OCI-LY7 (cell line): ENCODE results near the gene MED8. TPM values are rescaled to one million over a fixed set of nuclear protein-coding genes. Genes with fewer than 3 reads are reported as not detected.
"Not testable (repeated sequence)": the region's sequence is repeated elsewhere in the genome, so short reads cannot be mapped to it uniquely, and the experiment has no call there.

Source experiments
- BruUV-seq: library from RNA; stranded (reverse); fragments of 400-500 nt; replicated peaks from 2 replicates; lab custom pipeline; 2021; lab: Mats Ljungman, UMichigan
- CTCF ChIA-PET: fragments of 300-600 bp; sonication (Branson Sonifier 250); formaldehyde crosslinking; loops from one replicate; lab custom pipeline; 2022; ENCODE audit warnings: antibody characterized with exemption; ENCODE audit not compliant: unreplicated experiment; lab: Charles Lee
- POLR2A ChIA-PET: fragments of 300-600 bp; sonication (Branson Sonifier 250); formaldehyde crosslinking; loops from one replicate; lab custom pipeline; 2022; ENCODE audit warnings: antibody characterized with exemption; lab: Charles Lee
- DNase-seq: peaks from one replicate; pipeline ENCODE4 v3.0.0-alpha.2; 2015; ENCODE audit warnings: low spot score
- H2AFZ ChIP-seq: fragments of 200-600 bp; sonication (generic), shearing (Covaris generic); 2 replicates; pipeline ENCODE4 v1.6.1; 2014; ENCODE audit warnings: mild to moderate bottlenecking, antibody characterized with exemption, low read length, moderate library complexity
- H3K27ac ChIP-seq: fragments of 200-600 bp; sonication (generic); 2 replicates; pipeline ENCODE4 v1.5.1; 2014; ENCODE audit warnings: mixed run types, low read depth, mild to moderate bottlenecking, moderate library complexity, low read length, inconsistent platforms; ENCODE audit not compliant: poor library complexity, severe bottlenecking
- H3K36me3 ChIP-seq: fragments of 200-600 bp; sonication (generic); 2 replicates; pipeline ENCODE4 v1.6.1; 2014; ENCODE audit warnings: mild to moderate bottlenecking, antibody characterized with exemption, low read length, moderate library complexity, mixed read lengths; ENCODE audit not compliant: insufficient read depth
- H3K4me1 ChIP-seq: fragments of 200-600 bp; sonication (generic); 2 replicates; pipeline ENCODE4 v1.5.1; 2014; ENCODE audit warnings: mild to moderate bottlenecking, low read length; ENCODE audit not compliant: insufficient read depth, poor library complexity, severe bottlenecking
- H3K4me2 ChIP-seq: fragments of 200-600 bp; sonication (generic); 2 replicates; pipeline ENCODE4 v1.6.1; 2014; ENCODE audit warnings: mild to moderate bottlenecking, low read length
- H3K4me3 ChIP-seq: fragments of 200-600 bp; sonication (generic); 2 replicates; pipeline ENCODE4 v1.5.1; 2014; ENCODE audit warnings: mild to moderate bottlenecking, low read depth, low read length; ENCODE audit not compliant: poor library complexity, severe bottlenecking
- H3K79me2 ChIP-seq: fragments of 200-600 bp; sonication (generic); 2 replicates; pipeline ENCODE4 v1.6.1; 2016; ENCODE audit warnings: low read depth, mild to moderate bottlenecking, low read length, moderate library complexity, mixed read lengths; ENCODE audit not compliant: insufficient read depth
- H3K9me2 ChIP-seq: fragments of 200-600 bp; sonication (generic); 2 replicates; pipeline ENCODE4 v1.6.1; 2016; ENCODE audit warnings: mild to moderate bottlenecking, low read length, mixed read lengths; ENCODE audit not compliant: insufficient read depth
- H3K9me3 ChIP-seq: fragments of 200-600 bp; sonication (generic); 2 replicates; pipeline ENCODE4 v1.6.1; 2014; ENCODE audit warnings: mild to moderate bottlenecking, mixed run types, low read length, mixed read lengths
- H4K20me1 ChIP-seq: fragments of 200-600 bp; sonication (generic); 2 replicates; pipeline ENCODE4 v1.6.1; 2014; ENCODE audit warnings: mild to moderate bottlenecking, antibody characterized with exemption, low read length, moderate library complexity, mixed read lengths; ENCODE audit not compliant: insufficient read depth
- EZH2phosphoT487 ChIP-seq: fragments of 200-600 bp; sonication (generic); IDR thresholded peaks from 2 replicates; pipeline ENCODE4 v1.6.1; 2018; ENCODE audit warnings: low read depth, borderline replicate concordance, mild to moderate bottlenecking, mixed run types, antibody characterized with exemption, low read length, moderate library complexity, mixed read lengths
- intact Hi-C: fragments of 100-400 bp; cut with micrococcal nuclease; formaldehyde crosslinking; loops from one replicate; pipeline ENCODE4 v1.10.0; 2022; ENCODE audit not compliant: unreplicated experiment
- total RNA-seq, 2 experiments: library from RNA; depleted of rRNA in 1 of 2; stranded (reverse); fragments of >200 nt in 1 of 2; shearing (Covaris generic) in 1 of 2; gene quantifications; 2 replicates each; pipeline ENCODE4 v1.2.3, GENCODE V29; 2014 to 2022
- TF ChIP-seq, protein P1 (sequence below): fragments of 200-600 bp; sonication (generic); conservative IDR thresholded peaks from 2 replicates; pipeline ENCODE4 v1.5.1; 2014; ENCODE audit warnings: mild to moderate bottlenecking, antibody characterized with exemption, low read length, moderate library complexity, mixed read lengths

The MED8 gene
- total RNA-seq, 2 experiments from 2014 or later: 37.6 to 37.8 TPM

DNA sequence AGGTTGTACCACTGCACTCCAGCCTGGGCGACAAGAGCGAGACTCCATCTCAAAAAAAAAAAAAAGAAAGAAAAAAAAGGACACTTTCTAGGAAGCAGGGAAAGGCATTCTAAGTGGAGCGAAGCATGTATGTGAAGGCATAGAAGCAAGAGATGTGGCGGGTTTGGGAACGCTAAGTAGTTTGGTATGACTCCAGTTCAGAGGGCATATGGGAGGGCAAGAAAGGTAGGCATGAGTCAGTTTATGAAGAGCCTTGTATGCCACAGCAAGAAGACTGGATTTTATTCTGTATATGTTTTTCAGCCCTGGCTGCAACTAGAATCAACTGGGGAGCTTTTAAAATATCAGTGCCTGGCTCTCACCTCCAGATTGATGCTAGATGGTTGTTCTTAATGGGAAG lies 17.4 kb downstream of the MED8 start:
- peaks cover 3% of the 10 kb centered on the region; the same call in 1 of the 2 replicates for H3K79me2 ChIP-seq
- POLR2A ChIA-PET: no interaction called here

GRCh38 chr1:43370564-43370963 lies 19.0 kb downstream of the MED8 start:
- H3K9me2 ChIP-seq: no peaks in the 10 kb centered on the region
- peaks cover 17% of the 10 kb centered on the region for H3K4me1 ChIP-seq
- no peak overlapping the region for H3K27ac ChIP-seq
- peaks cover under 1% of the 10 kb centered on the region; the same call in 1 of the 2 replicates for H3K36me3 ChIP-seq
- TF ChIP-seq, protein P1, sequence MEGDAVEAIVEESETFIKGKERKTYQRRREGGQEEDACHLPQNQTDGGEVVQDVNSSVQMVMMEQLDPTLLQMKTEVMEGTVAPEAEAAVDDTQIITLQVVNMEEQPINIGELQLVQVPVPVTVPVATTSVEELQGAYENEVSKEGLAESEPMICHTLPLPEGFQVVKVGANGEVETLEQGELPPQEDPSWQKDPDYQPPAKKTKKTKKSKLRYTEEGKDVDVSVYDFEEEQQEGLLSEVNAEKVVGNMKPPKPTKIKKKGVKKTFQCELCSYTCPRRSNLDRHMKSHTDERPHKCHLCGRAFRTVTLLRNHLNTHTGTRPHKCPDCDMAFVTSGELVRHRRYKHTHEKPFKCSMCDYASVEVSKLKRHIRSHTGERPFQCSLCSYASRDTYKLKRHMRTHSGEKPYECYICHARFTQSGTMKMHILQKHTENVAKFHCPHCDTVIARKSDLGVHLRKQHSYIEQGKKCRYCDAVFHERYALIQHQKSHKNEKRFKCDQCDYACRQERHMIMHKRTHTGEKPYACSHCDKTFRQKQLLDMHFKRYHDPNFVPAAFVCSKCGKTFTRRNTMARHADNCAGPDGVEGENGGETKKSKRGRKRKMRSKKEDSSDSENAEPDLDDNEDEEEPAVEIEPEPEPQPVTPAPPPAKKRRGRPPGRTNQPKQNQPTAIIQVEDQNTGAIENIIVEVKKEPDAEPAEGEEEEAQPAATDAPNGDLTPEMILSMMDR: no peak
- TF ChIP-seq EZH2phosphoT487: no peak
- ChIA-PET POLR2A (interaction anchor here (0.6 kb wide), 1 partner anchor 177 kb away, joined by 3 read pairs; no protein-coding TSS in a partner anchor), CTCF (no interaction called here)
- DNase-seq: no peak
- BruUV-seq: no TSS peak
- no peak overlapping the region for H3K4me2 ChIP-seq
- H3K4me3 ChIP-seq: no peak overlapping the region
- H2AFZ ChIP-seq: no peak overlapping the region
- intact Hi-C loops: no loop called here
- peaks cover 12% of the 10 kb centered on the region; the same call in 1 of the 2 replicates for H3K79me2 ChIP-seq
- H4K20me1 ChIP-seq: no peaks in the 10 kb centered on the region
- no peaks in the 10 kb centered on the region for H3K9me3 ChIP-seq

More for the DNA sequence above, 17.4 kb downstream of the MED8 start:
- Histone ChIP-seq H3K4me2 (no peak overlapping the region), H4K20me1 (no peaks in the 10 kb centered on the region), H3K4me1 (peaks cover 6% of the 10 kb centered on the region), H3K9me2 (no peaks in the 10 kb centered on the region), H3K4me3 (no peak overlapping the region), H3K9me3 (no peaks in the 10 kb centered on the region), H3K36me3 (no peaks in the 10 kb centered on the region), H2AFZ (no peak overlapping the region), H3K27ac (no peak overlapping the region)
- no TSS peak for BruUV-seq
- TF ChIP-seq, protein P1: no peak
- TF ChIP-seq EZH2phosphoT487: no peak
- no peak for DNase-seq
- intact Hi-C loops: no loop called here
- CTCF ChIA-PET: no interaction called here

DNA sequence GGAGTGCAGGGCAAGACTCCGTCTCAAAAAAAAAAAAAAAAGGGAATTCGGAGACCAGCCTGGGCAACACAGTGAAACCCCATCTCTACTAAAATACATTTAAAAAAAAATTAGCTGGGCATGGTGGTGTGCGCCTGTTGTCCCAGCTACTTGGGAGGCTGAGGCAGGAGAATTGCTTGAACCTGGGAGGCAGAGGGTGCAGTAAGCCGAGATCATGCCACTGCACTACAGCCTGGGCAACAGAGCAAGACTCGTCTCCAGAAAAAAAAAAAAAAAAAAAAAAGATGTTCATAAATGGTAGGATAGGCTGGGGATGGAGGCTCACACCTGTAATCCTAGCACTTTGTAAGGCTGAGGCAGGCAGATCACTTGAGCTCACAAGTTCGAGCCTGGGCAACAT lies 19.8 kb downstream of the MED8 start:
- H3K9me2 ChIP-seq, H3K27ac ChIP-seq, H3K9me3 ChIP-seq, CTCF ChIA-PET, H3K4me3 ChIP-seq, DNase-seq, H4K20me1 ChIP-seq, BruUV-seq, H3K4me2 ChIP-seq, intact Hi-C loops, H3K36me3 ChIP-seq, H2AFZ ChIP-seq: not testable (repeated sequence)
- Histone ChIP-seq H3K4me1 (peaks cover 18% of the 10 kb centered on the region), H3K79me2 (peaks cover 12% of the 10 kb centered on the region; the same call in 1 of the 2 replicates)
- POLR2A ChIA-PET: interaction anchor here (0.7 to 0.8 kb wide), 2 partner anchors 95 to 195 kb away, joined by 5 to 8 read pairs; no protein-coding TSS in a partner anchor
